ENCODE measurements around the gene SPG7. TPM values are rescaled to one million over a fixed set of nuclear protein-coding genes. Genes with fewer than 3 reads are reported as not detected.
A peak's percentile ranks its signal among the peaks of the same experiment; 100 is the strongest.

The SPG7 gene
- total and polyA plus RNA-seq, 9 of the 15 experiments (the other 6 are each of a cell fraction or from before 2014, with no cell fraction given) = 5.8 to 89.1 (median 49.4) TPM

- TF ChIP-seq ZFP36 (IDR thresholded peaks at IDR 0.05; ENCODE audit: low read depth, low read length, partially characterized antibody) (no peak), GATA2 (CRISPR knock-in tag; IDR thresholded peaks at IDR 0.05) (no peak), KDM1A (IDR thresholded peaks at IDR 0.05) (peak in 1 of 2 experiments; percentile 62; a peak in 1 of 4 replicates), TAF1 (IDR thresholded peaks at IDR 0.05; ENCODE audit: control insufficient read depth, extremely low read depth, insufficient read depth, low read length, severe bottlenecking) (peak; percentile 27), UBTF (IDR thresholded peaks at IDR 0.05; ENCODE audit: borderline replicate concordance in 1 of 2, low read depth in 2 of 2, low read length in 2 of 2) (no peak), FOXP1 (CRISPR knock-in tag; IDR thresholded peaks at IDR 0.05) (0 out of 2 replicates have a peak, but pooled peaks have one; percentile 37), NFYB (IDR thresholded peaks at IDR 0.05; ENCODE audit: extremely low read depth, insufficient read length) (no peak), ZNF143 (CRISPR knock-in tag; IDR thresholded peaks at IDR 0.05) (0 out of 2 replicates have a peak, but pooled peaks have one; percentile 24)
Observed at GRCh38 chr16:89506791-89507191, 1.4 kb upstream of the SPG7 start (continued).
